ENCODE measurements around the gene MTERF2.

GRCh38 chr12:107032266-107032665 is 45.3 kb upstream of the MTERF2 start:
- no peak for TF ChIP-seq POLR2A (IDR thresholded peaks at IDR 0.05)
- no peak for TF ChIP-seq CTCF (IDR thresholded peaks at IDR 0.05 in 4 of 5, conservative IDR thresholded peaks at IDR 0.05 in 1 of 5)
